HepG2 (cell line): Measurements from ENCODE around the gene NT5C3B. TPM values are rescaled to one million over a fixed set of nuclear protein-coding genes. Genes with fewer than 3 reads are reported as not detected.

ENCODE experiments used
- ASH2L ChIP-seq: fragments of 300-600, 200-600 bp; sonication (generic); IDR thresholded peaks from 2 replicates; pipeline ENCODE4 v1.7.0; 2017; ENCODE audit warnings: low read depth, mild to moderate bottlenecking, moderate library complexity, mixed read lengths, low read length; ENCODE audit not compliant: insufficient read length
- BCL6 ChIP-seq: IDR thresholded peaks from 2 replicates; pipeline ENCODE4 v1.6.1; 2016; ENCODE audit warnings: missing genetic modification reagents, missing compliant biosample characterization
- ELF4 ChIP-seq: sonication (generic); formaldehyde crosslinking; IDR thresholded peaks from 2 replicates; pipeline ENCODE4 v1.5.0; 2020; ENCODE audit warnings: missing genetic modification reagents, mild to moderate bottlenecking, moderate library complexity, borderline replicate concordance
- FOXA3 ChIP-seq: IDR thresholded peaks from 2 replicates; pipeline ENCODE4 v1.6.1; 2016; ENCODE audit warnings: missing genetic modification reagents, missing compliant biosample characterization
- HES4 ChIP-seq: sonication (generic); formaldehyde crosslinking; IDR thresholded peaks from 2 replicates; pipeline ENCODE4 v1.9.0; 2021; ENCODE audit warnings: mild to moderate bottlenecking, missing genetic modification reagents, borderline replicate concordance
- KDM2A ChIP-seq: sonication (generic); formaldehyde crosslinking; IDR thresholded peaks from 2 replicates; pipeline ENCODE4 v1.4.0; 2020; ENCODE audit warnings: low read depth, missing genetic modification reagents, borderline replicate concordance
- KMT2A ChIP-seq: sonication (generic); formaldehyde crosslinking; IDR thresholded peaks from 2 replicates; pipeline ENCODE4 v1.4.0; 2020; ENCODE audit warnings: missing genetic modification reagents
- PATZ1 ChIP-seq: sonication (generic); formaldehyde crosslinking; IDR thresholded peaks from 2 replicates; pipeline ENCODE4 v1.4.0; 2020; ENCODE audit warnings: missing genetic modification reagents
- RFX5 ChIP-seq: IDR thresholded peaks from 2 replicates; pipeline ENCODE4 v1.6.1; 2011; ENCODE audit warnings: low read depth, low read length, improper control_type of control experiment
- SMARCC2 ChIP-seq: fragments of 450-650 bp; IDR thresholded peaks from 2 replicates; pipeline ENCODE4 v1.6.1; 2017; ENCODE audit warnings: antibody characterized with exemption, mild to moderate bottlenecking
- ZMAT3 ChIP-seq: sonication (generic); formaldehyde crosslinking; conservative IDR thresholded peaks from 2 replicates; pipeline ENCODE4 v1.7.0; 2021; ENCODE audit warnings: missing genetic modification reagents
- ZNF18 ChIP-seq: sonication (generic); formaldehyde crosslinking; IDR thresholded peaks from 2 replicates; pipeline ENCODE4 v1.8.0; 2022; ENCODE audit warnings: mild to moderate bottlenecking, missing genetic modification reagents; ENCODE audit not compliant: insufficient replicate concordance
- ZNF512B ChIP-seq: sonication (generic); formaldehyde crosslinking; IDR thresholded peaks from 2 replicates; pipeline ENCODE4 v1.5.1; 2020; ENCODE audit warnings: missing genetic modification reagents, mild to moderate bottlenecking, borderline replicate concordance
- ZNF746 ChIP-seq: sonication (generic); formaldehyde crosslinking; IDR thresholded peaks from 2 replicates; pipeline ENCODE4 v1.8.0; 2022; ENCODE audit warnings: mild to moderate bottlenecking, missing genetic modification reagents
- ZNF784 ChIP-seq: sonication (generic); formaldehyde crosslinking; IDR thresholded peaks from 2 replicates; pipeline ENCODE4 v1.5.1; 2020; ENCODE audit warnings: missing genetic modification reagents, mild to moderate bottlenecking, borderline replicate concordance
- polyA plus RNA-seq, 8 experiments: library from polyadenylated mRNA; depleted of rRNA in 3 of 8; stranded (reverse) in 7 of 8; unstranded in 1 of 8; fragments of >200 nt; fragmentation: Illumina TruSeq in 4 of 8; extraction: Trizol in 4 of 8; gene quantifications; 2 replicates each; pipeline versions ENCODE4 v1.2.1 to v1.2.3, GENCODE V29; 2011 to 2016; ENCODE audit warnings: low read depth in 4 of 8, missing spikeins in 1 of 8, mixed read lengths in 1 of 8; ENCODE audit not compliant: insufficient read depth in 1 of 8
- total RNA-seq, 5 experiments: library from RNA; depleted of rRNA; stranded (reverse); fragments of >200 nt; fragmentation: Illumina TruSeq; extraction: Trizol; gene quantifications; 2 replicates each; pipeline ENCODE4 v1.2.3, GENCODE V29; 2016; ENCODE audit warnings: low read depth in 1 of 5
- TF ChIP-seq, protein P1 (sequence below): sonication (generic); formaldehyde crosslinking; IDR thresholded peaks from 2 replicates; pipeline ENCODE4 v1.4.0; 2020; ENCODE audit warnings: missing genetic modification reagents

Gene NT5C3B
- total and polyA plus RNA-seq, 2 of the 13 experiments (the other 11 are each of a cell fraction or from before 2014, with no cell fraction given): 104 to 126 TPM

- TF ChIP-seq SMARCC2 (no peak), HES4 (CRISPR knock-in tag) (no peak), ZMAT3 (0 out of 2 replicates have a peak, but pooled peaks have one; percentile 57), ZNF784 (0 out of 2 replicates have a peak, but pooled peaks have one; percentile 5), BCL6 (CRISPR knock-in tag) (peak; percentile 3; the same call in 1 of the 2 replicates), ZNF512B (no peak), ELF4 (CRISPR knock-in tag) (no peak), ZNF746 (CRISPR knock-in tag) (peak; percentile 28; the same call in 1 of the 2 replicates), KDM2A (CRISPR knock-in tag) (no peak), KMT2A (no peak), RFX5 (no peak), PATZ1 (peak; percentile 57), ZNF18 (peak; percentile 45), FOXA3 (CRISPR knock-in tag) (no peak), ASH2L (no peak)
- TF ChIP-seq, protein P1, sequence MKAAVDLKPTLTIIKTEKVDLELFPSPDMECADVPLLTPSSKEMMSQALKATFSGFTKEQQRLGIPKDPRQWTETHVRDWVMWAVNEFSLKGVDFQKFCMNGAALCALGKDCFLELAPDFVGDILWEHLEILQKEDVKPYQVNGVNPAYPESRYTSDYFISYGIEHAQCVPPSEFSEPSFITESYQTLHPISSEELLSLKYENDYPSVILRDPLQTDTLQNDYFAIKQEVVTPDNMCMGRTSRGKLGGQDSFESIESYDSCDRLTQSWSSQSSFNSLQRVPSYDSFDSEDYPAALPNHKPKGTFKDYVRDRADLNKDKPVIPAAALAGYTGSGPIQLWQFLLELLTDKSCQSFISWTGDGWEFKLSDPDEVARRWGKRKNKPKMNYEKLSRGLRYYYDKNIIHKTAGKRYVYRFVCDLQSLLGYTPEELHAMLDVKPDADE (CRISPR knock-in tag): no peak
Measured at GRCh38 chr17:41793784-41794539, 42.1 kb downstream of the NT5C3B start (continued).
